K562 (cell line): ENCODE measurements around the gene KRTAP10-8. TPM values are rescaled to one million over a fixed set of nuclear protein-coding genes. Genes with fewer than 3 reads are reported as not detected.

Experiments used
- ATAC-seq: fragments of 200-7000 bp; cut with Tn5 transposase; 3 replicates; pipeline ENCODE4 v1.9.1; 2020; ENCODE audit warnings: moderate library complexity
- Bru-seq: library from RNA; stranded (reverse); fragments of 400-500 nt; gene quantifications from one replicate; lab custom pipeline; 2021; lab: Mats Ljungman, UMichigan
- BruChase-seq, 2 experiments: library from RNA; stranded (reverse); fragments of 400-500 nt; gene quantifications; one replicate each; lab custom pipeline; 2021; lab: Mats Ljungman, UMichigan
- BruUV-seq: library from RNA; stranded (reverse); fragments of 400-500 nt; replicated peaks from 2 replicates; lab custom pipeline; 2021; lab: Mats Ljungman, UMichigan
- CTCF ChIA-PET: fragments of 300-600 bp; formaldehyde crosslinking; extraction: SDS; loops from one replicate; lab custom pipeline; 2021; ENCODE audit warnings: low intra/inter-chr PET ratio; lab: Yijun Ruan, JAX
- POLR2A ChIA-PET: fragments of 300-600, 350-650 bp; sonication (Branson Sonifier 250); formaldehyde crosslinking; extraction: SDS; loops from one replicate; lab custom pipeline; 2021; ENCODE audit warnings: antibody characterized with exemption, inconsistent platforms; lab: Yijun Ruan, JAX
- DNase-seq, 4 experiments: peaks; one replicate each; pipeline versions ENCODE4 v3.0.0 to v3.0.0-alpha.2; 2011 to 2018; ENCODE audit warnings: low spot score in 3 of 4, mixed read lengths in 3 of 4; ENCODE audit errors: extremely low read depth in 1 of 4
- FAIRE-seq: peaks from 2 replicates; lab custom pipeline; 2011; peaks lifted over from hg19 to GRCh38; lab: Jason Lieb, UNC
- H2AFZ ChIP-seq: 2 replicates; pipeline ENCODE4 v1.6.0; 2011; ENCODE audit warnings: low read depth, low read length, control low read depth, inconsistent platforms
- H3K27ac ChIP-seq: fragments of 200-600 bp; 3 replicates; pipeline ENCODE4 v1.8.0; 2011; ENCODE audit warnings: low read depth, mild to moderate bottlenecking, control low read depth, inconsistent platforms, low read length, moderate library complexity, mixed read lengths; ENCODE audit errors: extremely low read depth
- H3K27me3 ChIP-seq, 2 experiments: fragments of 300-600 bp in 1 of 2; 2 replicates in 1 of 2; 3 replicates in 1 of 2; pipeline versions ENCODE4 v1.6.0 to v1.8.0; 2011; ENCODE audit warnings: inconsistent platforms in 2 of 2, low read length in 2 of 2, mild to moderate bottlenecking in 1 of 2, mixed read lengths in 1 of 2, moderate library complexity in 1 of 2; ENCODE audit not compliant: control insufficient read depth in 2 of 2, insufficient read depth in 2 of 2
- H3K36me3 ChIP-seq: fragments of 300-600 bp; 3 replicates; pipeline ENCODE4 v1.8.0; 2011; ENCODE audit warnings: mild to moderate bottlenecking, low read length, inconsistent platforms; ENCODE audit not compliant: control insufficient read depth, insufficient read depth
- H3K4me1 ChIP-seq, 2 experiments: fragments of 200-600 bp in 1 of 2; replicated peaks in 1 of 2; 2 replicates in 1 of 2; 3 replicates in 1 of 2; pipeline versions ENCODE4 v1.5.1 to v1.8.0; 2011; ENCODE audit warnings: inconsistent platforms in 2 of 2, low read length in 2 of 2, mild to moderate bottlenecking in 1 of 2, mixed read lengths in 1 of 2, moderate library complexity in 1 of 2; ENCODE audit not compliant: control insufficient read depth in 2 of 2, insufficient read depth in 2 of 2
- H3K4me2 ChIP-seq: 2 replicates; pipeline ENCODE4 v1.6.1; 2011; ENCODE audit warnings: low read length, control low read depth, inconsistent platforms, mixed read lengths; ENCODE audit not compliant: insufficient read depth
- H3K4me3 ChIP-seq: fragments of 200-600 bp; sonication (generic), shearing (Covaris generic); 2 replicates; pipeline ENCODE4 v1.5.1; 2016; ENCODE audit warnings: control low read depth, inconsistent platforms
- H3K79me2 ChIP-seq: fragments of 200-600 bp; 3 replicates; pipeline ENCODE4 v1.8.0; 2011; ENCODE audit warnings: low read length, inconsistent platforms; ENCODE audit not compliant: control insufficient read depth, insufficient read depth
- H3K9ac ChIP-seq, 2 experiments: 2 replicates each; pipeline versions ENCODE4 v1.6.0 to v1.6.1; 2011; ENCODE audit warnings: low read depth in 2 of 2, low read length in 2 of 2, control low read depth in 1 of 2, inconsistent platforms in 1 of 2, mild to moderate bottlenecking in 1 of 2, mixed read lengths in 1 of 2; ENCODE audit not compliant: insufficient read depth in 1 of 2
- H3K9me1 ChIP-seq: one replicate; pipeline ENCODE4 v1.6.0; 2011; ENCODE audit warnings: inconsistent platforms, mild to moderate bottlenecking, low read length, moderate library complexity; ENCODE audit not compliant: control insufficient read depth, insufficient read depth
- H3K9me3 ChIP-seq: replicated peaks from 2 replicates; pipeline ENCODE4 v1.5.1; 2011; ENCODE audit warnings: low read depth, low read length, inconsistent platforms; ENCODE audit not compliant: control insufficient read depth, insufficient read depth
- H4K20me1 ChIP-seq: replicated peaks from 2 replicates; pipeline ENCODE4 v1.6.1; 2011; ENCODE audit warnings: low read length, inconsistent platforms, mixed read lengths; ENCODE audit not compliant: control insufficient read depth, insufficient read depth
- CHCHD3 ChIP-seq: fragments of 250-450 bp; sonication (Bioruptor Pico); IDR thresholded peaks from 2 replicates; pipeline ENCODE4 v2.1.2; 2022; ENCODE audit warnings: mild to moderate bottlenecking
- ELF2 ChIP-seq: fragments of 250-450 bp; sonication (Bioruptor Pico); IDR thresholded peaks from 2 replicates; pipeline ENCODE4 v1.5.0; 2021; ENCODE audit warnings: mild to moderate bottlenecking
- FIP1L1 ChIP-seq: fragments of 200-400 bp; formaldehyde crosslinking; IDR thresholded peaks from 2 replicates; pipeline ENCODE4 v1.6.1; 2018; ENCODE audit warnings: mild to moderate bottlenecking, low read depth, low read length; ENCODE audit not compliant: poor library complexity, severe bottlenecking
- JUND ChIP-seq, 2 experiments: IDR thresholded peaks; 2 replicates in 1 of 2; 3 replicates in 1 of 2; pipeline ENCODE4 v1.6.1; 2011; ENCODE audit warnings: borderline replicate concordance in 2 of 2, low read depth in 2 of 2, low read length in 2 of 2, improper control_type of control experiment in 1 of 2, missing biosample characterization in 1 of 2, missing genetic modification characterization in 1 of 2, missing genetic modification reagents in 1 of 2
- MBD2 ChIP-seq: sonication (generic); IDR thresholded peaks from 2 replicates; pipeline ENCODE4 v1.6.1; 2016; ENCODE audit warnings: low read depth, borderline replicate concordance
- NELFE ChIP-seq: IDR thresholded peaks from 2 replicates; pipeline ENCODE4 v1.6.1; 2011; ENCODE audit warnings: mild to moderate bottlenecking; ENCODE audit not compliant: insufficient read depth, insufficient read length
- TAF15 ChIP-seq: fragments of 200-400 bp; formaldehyde crosslinking; IDR thresholded peaks from 2 replicates; pipeline ENCODE4 v1.6.1; 2017; ENCODE audit warnings: mild to moderate bottlenecking, low read depth, low read length, moderate library complexity
- ZNF436 ChIP-seq: fragments of 250-450, 450-650 bp; sonication (Bioruptor Pico); formaldehyde crosslinking; IDR thresholded peaks from 2 replicates; pipeline ENCODE4 v1.7.0; 2020; ENCODE audit warnings: mild to moderate bottlenecking
- ZNF764 ChIP-seq: fragments of 250-450 bp; sonication (Bioruptor Pico); IDR thresholded peaks from 2 replicates; pipeline ENCODE4 v1.4.0; 2020; ENCODE audit warnings: low read depth, mild to moderate bottlenecking, moderate library complexity
- WGBS: fragments of 100-300 bp; shearing (Covaris generic); methylation state at CpG from one replicate; pipeline ENCODE4 v1.1.6; 2016; ENCODE audit warnings: low coverage, mixed read lengths; ENCODE audit not compliant: insufficient coverage; ENCODE audit errors: missing lambda C conversion rate; 5-methylcytosine and 5-hydroxymethylcytosine counted together
- in situ Hi-C: fragments of 300-500 bp; cut with MboI; formaldehyde crosslinking; loops from 4 replicates; pipeline ENCODE4 v1.15.0; 2018; ENCODE audit warnings: inconsistent platforms, mixed read lengths
- intact Hi-C: fragments of 100-400 bp; cut with micrococcal nuclease; formaldehyde crosslinking; loops from 2 replicates; pipeline ENCODE4 v1.14.2; 2022
- long read RNA-seq, 3 experiments: library from polyadenylated mRNA in 2 of 3; library from RNA in 1 of 3; unstranded in 2 of 3; stranded (forward) in 1 of 3; transcript quantifications; one replicate each; pipeline ENCODE4 v2.0.0, GENCODE V29; 2019 to 2022
- polyA minus RNA-seq, 3 experiments: library from RNA; depleted of rRNA, polyadenylated mRNA; stranded (reverse); fragments of >200 nt; gene quantifications; 2 replicates each; pipeline ENCODE4 v1.2.3, GENCODE V29; 2011
- polyA plus RNA-seq, 8 experiments: library from polyadenylated mRNA; depleted of rRNA in 4 of 8; stranded (reverse) in 5 of 8; unstranded in 3 of 8; fragments of >200 nt; fragmentation: Nextera tagmentation in 2 of 8; fragmentation: Illumina TruSeq in 1 of 8; extraction: Ambion mirVana in 2 of 8; extraction: Trizol in 1 of 8; gene quantifications; 2 replicates each; pipeline versions ENCODE4 v1.2.1 to v1.2.3, GENCODE V29; 2011 to 2014; ENCODE audit warnings: inconsistent platforms in 1 of 8, missing spikeins in 1 of 8
- total RNA-seq, 7 experiments: library from RNA; depleted of rRNA in 6 of 7; stranded (reverse); fragments of >200 nt in 6 of 7; fragmentation: Illumina TruSeq in 2 of 7; extraction: Trizol in 2 of 7; gene quantifications; 2 replicates each; pipeline versions ENCODE4 v1.2.1 to v1.2.3, GENCODE V29; 2011 to 2021; ENCODE audit warnings: low replicate concordance in 1 of 7
- TF ChIP-seq, protein P1 (sequence below): fragments of 250-450 bp; sonication (Bioruptor Pico); IDR thresholded peaks from 2 replicates; pipeline ENCODE4 v1.8.0; 2021; ENCODE audit warnings: moderate library complexity, mild to moderate bottlenecking, inconsistent platforms
- TF ChIP-seq, protein P2 (sequence below): fragments of 250-450 bp; sonication (Bioruptor Pico); IDR thresholded peaks from 2 replicates; pipeline ENCODE4 v1.8.0; 2021; ENCODE audit warnings: moderate library complexity, mild to moderate bottlenecking, inconsistent platforms

KRTAP10-8 gene, protein sequence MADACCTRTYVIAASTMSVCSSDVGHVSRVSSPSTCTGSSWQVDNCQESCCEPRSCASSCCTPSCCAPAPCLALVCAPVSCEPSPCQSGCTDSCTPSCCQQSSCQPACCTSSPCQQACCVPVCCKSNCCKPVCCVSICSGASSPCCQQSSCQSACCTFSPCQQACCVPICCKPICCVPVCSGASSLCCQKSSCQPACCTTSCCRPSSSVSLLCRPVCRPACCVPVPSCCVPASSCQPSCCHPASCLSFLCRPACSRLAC
- total RNA-seq (2011; cell fraction: chromatin; rRNA removed; ENCODE audit: low replicate concordance) = not detected in 2 replicates
- not detected in 2 replicates for total RNA-seq (2011; cell fraction: nucleolus; rRNA removed)
- total RNA-seq (2011; cell fraction: nucleoplasm; rRNA removed) = not detected in 2 replicates
- total RNA-seq (2014; rRNA removed) = not detected in 2 replicates
- total RNA-seq (2014; rRNA removed; fragmentation: Illumina TruSeq; extraction: Trizol) = not detected in 2 replicates
- total RNA-seq (2015; rRNA removed; fragmentation: Illumina TruSeq; extraction: Trizol) = not detected in 2 replicates
- not detected in 2 replicates for total RNA-seq (2021)
- not detected in 2 replicates for polyA plus RNA-seq (2011; rRNA removed)
- polyA plus RNA-seq (2011; cell fraction: cytosol; rRNA removed) = not detected in 2 replicates
- polyA plus RNA-seq (2011; cell fraction: nucleus; rRNA removed) = not detected in 2 replicates
- polyA plus RNA-seq (2012) = not detected in 2 replicates
- polyA plus RNA-seq (2014; fragmentation: Illumina TruSeq; extraction: Trizol) = not detected in 2 replicates
- polyA plus RNA-seq (2014; fragmentation: Nextera tagmentation; extraction: Ambion mirVana) = not detected
- not detected in 2 replicates for polyA plus RNA-seq (2014; rRNA removed)
- not detected in 2 replicates for polyA minus RNA-seq (2011; rRNA and poly(A)+ RNA removed)
- polyA minus RNA-seq (2011; cell fraction: cytosol; rRNA and poly(A)+ RNA removed) = not detected in 2 replicates
- polyA minus RNA-seq (2011; cell fraction: nucleus; rRNA and poly(A)+ RNA removed) = not detected in 2 replicates
- not detected for Bru-seq, nascent RNA
- not detected for BruChase-seq, experiment 1, labeled RNA remaining after a 2-hour chase
- not detected for BruChase-seq, experiment 2, labeled RNA remaining after a 6-hour chase
- long read RNA-seq, experiment 1 = 0 reads
- long read RNA-seq, experiment 2 = 0 reads
- long read RNA-seq, experiment 3 = 0 reads

DNA sequence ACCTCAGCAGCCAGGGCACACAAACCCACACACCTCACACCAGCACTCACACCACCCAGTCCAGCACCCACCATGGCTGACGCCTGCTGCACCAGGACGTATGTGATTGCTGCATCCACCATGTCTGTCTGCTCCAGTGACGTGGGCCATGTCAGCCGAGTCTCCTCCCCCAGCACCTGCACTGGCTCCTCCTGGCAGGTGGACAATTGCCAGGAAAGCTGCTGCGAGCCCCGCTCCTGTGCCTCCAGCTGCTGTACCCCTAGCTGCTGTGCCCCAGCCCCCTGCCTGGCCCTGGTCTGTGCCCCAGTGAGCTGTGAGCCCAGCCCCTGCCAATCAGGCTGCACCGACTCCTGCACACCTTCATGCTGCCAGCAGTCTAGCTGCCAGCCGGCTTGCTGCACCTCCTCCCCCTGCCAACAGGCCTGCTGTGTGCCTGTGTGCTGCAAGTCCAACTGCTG is at the start of gene KRTAP10-8:
KRTAP10-8 (plus strand) TSS at position 51 of the 458 bp plus-strand sequence; CDS start at position 73, 22 bp downstream.
- no peak for DNase-seq
- ChIA-PET POLR2A (no interaction called here), CTCF (no interaction called here)
- in situ Hi-C loops (no loop called here), intact Hi-C loops (no loop called here)
- H3K27me3 ChIP-seq = peaks cover 14 to 42% of the 10 kb centered on the region in 2 experiments; a peak in 4 of 5 replicates
- FAIRE-seq = no peak
- no peak within 1 kb of the TSS for H2AFZ ChIP-seq
- ATAC-seq = no peak
- no TSS peak for BruUV-seq
- H3K36me3 ChIP-seq = no peaks in the 10 kb centered on the region
- no peak within 1 kb of the TSS for H3K27ac ChIP-seq
- peaks cover 3% of the 10 kb centered on the region for H3K9me1 ChIP-seq
- no peaks in the 10 kb centered on the region for H3K79me2 ChIP-seq
- H3K9ac ChIP-seq = no peak within 1 kb of the TSS
- H4K20me1 ChIP-seq = no peaks in the 10 kb centered on the region
- H3K9me3 ChIP-seq = no peaks in the 10 kb centered on the region; the same call in none of the 2 replicates
- TF ChIP-seq, protein P1, sequence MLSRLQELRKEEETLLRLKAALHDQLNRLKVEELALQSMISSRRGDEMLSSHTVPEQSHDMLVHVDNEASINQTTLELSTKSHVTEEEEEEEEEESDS (CRISPR knock-in tag) = no peak
- TF ChIP-seq TAF15 = no peak
- TF ChIP-seq MBD2 = no peak
- TF ChIP-seq CHCHD3 (CRISPR knock-in tag) = no peak
- TF ChIP-seq FIP1L1 = no peak
- TF ChIP-seq NELFE = no peak
- TF ChIP-seq, protein P2, sequence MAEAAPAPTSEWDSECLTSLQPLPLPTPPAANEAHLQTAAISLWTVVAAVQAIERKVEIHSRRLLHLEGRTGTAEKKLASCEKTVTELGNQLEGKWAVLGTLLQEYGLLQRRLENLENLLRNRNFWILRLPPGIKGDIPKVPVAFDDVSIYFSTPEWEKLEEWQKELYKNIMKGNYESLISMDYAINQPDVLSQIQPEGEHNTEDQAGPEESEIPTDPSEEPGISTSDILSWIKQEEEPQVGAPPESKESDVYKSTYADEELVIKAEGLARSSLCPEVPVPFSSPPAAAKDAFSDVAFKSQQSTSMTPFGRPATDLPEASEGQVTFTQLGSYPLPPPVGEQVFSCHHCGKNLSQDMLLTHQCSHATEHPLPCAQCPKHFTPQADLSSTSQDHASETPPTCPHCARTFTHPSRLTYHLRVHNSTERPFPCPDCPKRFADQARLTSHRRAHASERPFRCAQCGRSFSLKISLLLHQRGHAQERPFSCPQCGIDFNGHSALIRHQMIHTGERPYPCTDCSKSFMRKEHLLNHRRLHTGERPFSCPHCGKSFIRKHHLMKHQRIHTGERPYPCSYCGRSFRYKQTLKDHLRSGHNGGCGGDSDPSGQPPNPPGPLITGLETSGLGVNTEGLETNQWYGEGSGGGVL (CRISPR knock-in tag) = no peak
- TF ChIP-seq ELF2 (CRISPR knock-in tag) = no peak
- no peak for TF ChIP-seq JUND (IDR thresholded peaks at IDR 0.05; ENCODE audit: borderline replicate concordance, low read depth, low read length)
- no peak for TF ChIP-seq JUND (tag; IDR thresholded peaks at IDR 0.05; ENCODE audit: borderline replicate concordance, low read depth, low read length)
- TF ChIP-seq ZNF436 (CRISPR knock-in tag) = no peak
- TF ChIP-seq ZNF764 (CRISPR knock-in tag) = no peak
- H3K4me1 ChIP-seq = peaks cover 0 to 10% of the 10 kb centered on the region in 2 experiments; a peak in 2 of 5 replicates
- no peak within 1 kb of the TSS for H3K4me2 ChIP-seq
- WGBS = 1% methylated on average over 8 of the region's 8 CpGs
- no peak within 1 kb of the TSS for H3K4me3 ChIP-seq
